Colonic mucosa (tissue), 4 donors: ENCODE results near the gene ANP32E. TPM values are rescaled to one million over a fixed set of nuclear protein-coding genes. Genes with fewer than 3 reads are reported as not detected.

Experiments
- DNase-seq: peaks from one replicate; pipeline ENCODE4 v3.0.0-alpha.2; 2020
- H3K27ac ChIP-seq: fragments of 200-600 bp; one replicate; pipeline ENCODE4 v1.8.0; 2021
- H3K27me3 ChIP-seq: fragments of 200-600 bp; one replicate; pipeline ENCODE4 v1.8.0; 2021
- H3K36me3 ChIP-seq: fragments of 200-600 bp; one replicate; pipeline ENCODE4 v1.8.0; 2021
- H3K4me1 ChIP-seq: fragments of 200-600 bp; one replicate; pipeline ENCODE4 v1.8.0; 2021; ENCODE audit warnings: mild to moderate bottlenecking
- H3K4me3 ChIP-seq: fragments of 200-600 bp; one replicate; pipeline ENCODE4 v1.8.0; 2021
- H3K9ac ChIP-seq, 2 donors: one replicate each; pipeline ENCODE4 v1.7.0; 2013; ENCODE audit warnings: control low read depth in 2 of 2, low read depth in 2 of 2, low read length in 2 of 2
- H3K9me3 ChIP-seq: fragments of 200-600 bp; one replicate; pipeline ENCODE4 v1.8.0; 2021
- intact Hi-C: fragments of 100-400 bp; cut with DNase I; formaldehyde crosslinking; loops from one replicate; pipeline ENCODE4 v1.14.1; 2022
- total RNA-seq, 2 donors: library from RNA; stranded (reverse); fragmentation: NEBNext Ultra II Directional in 1 of 2; extraction: Animal tissue kit (Norgen Biotek cat#: 25700) in 1 of 2; gene quantifications; one replicate each; pipeline ENCODE4 v1.2.1, GENCODE V29; 2021
- TF ChIP-seq, protein P1 (sequence below): fragments of 200-600 bp; IDR thresholded peaks from one replicate; pipeline ENCODE4 v1.8.0; 2022; ENCODE audit warnings: antibody characterized with exemption, mild to moderate bottlenecking
- donor health status: healthy.
- donor health status: DM: no; HTN: no; CAD: no.
- donor health status: DM: no; HTN: no; CAD: no.

Gene ANP32E
- total RNA-seq, 2 donors from 2014 or later, result 18.5 to 36.3 TPM

DNA sequence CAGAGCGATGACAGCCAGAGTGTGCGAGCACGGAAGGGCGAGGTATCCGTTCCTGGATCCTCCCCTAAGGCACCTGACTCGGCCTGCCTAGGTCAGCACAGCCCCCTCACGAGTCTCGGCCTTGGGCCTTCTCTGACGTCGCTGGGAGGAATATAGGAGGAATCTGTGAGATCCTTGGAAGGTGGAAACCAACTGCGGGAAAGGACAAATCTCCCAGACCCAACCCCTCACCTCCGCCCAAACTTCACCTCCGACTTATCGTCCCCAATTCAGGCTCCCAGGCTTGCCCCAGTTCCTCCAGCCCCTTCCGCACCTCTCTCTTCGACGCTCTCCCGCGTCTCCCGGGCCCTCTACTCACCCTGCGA is 32.4 kb upstream of the ANP32E start:
- Histone ChIP-seq H3K36me3 (peaks cover 9% of the 10 kb centered on the region), H3K4me1 (peaks cover 7% of the 10 kb centered on the region), H3K9ac (peak overlapping the region; percentile 94 to 96), H3K27me3 (no peaks in the 10 kb centered on the region), H3K9me3 (no peaks in the 10 kb centered on the region), H3K4me3 (peak overlapping the region; percentile 89), H3K27ac (peak overlapping the region; percentile 88)
- peak; percentile 54 for DNase-seq
- intact Hi-C loops, result no loop called here
- TF ChIP-seq, protein P1, sequence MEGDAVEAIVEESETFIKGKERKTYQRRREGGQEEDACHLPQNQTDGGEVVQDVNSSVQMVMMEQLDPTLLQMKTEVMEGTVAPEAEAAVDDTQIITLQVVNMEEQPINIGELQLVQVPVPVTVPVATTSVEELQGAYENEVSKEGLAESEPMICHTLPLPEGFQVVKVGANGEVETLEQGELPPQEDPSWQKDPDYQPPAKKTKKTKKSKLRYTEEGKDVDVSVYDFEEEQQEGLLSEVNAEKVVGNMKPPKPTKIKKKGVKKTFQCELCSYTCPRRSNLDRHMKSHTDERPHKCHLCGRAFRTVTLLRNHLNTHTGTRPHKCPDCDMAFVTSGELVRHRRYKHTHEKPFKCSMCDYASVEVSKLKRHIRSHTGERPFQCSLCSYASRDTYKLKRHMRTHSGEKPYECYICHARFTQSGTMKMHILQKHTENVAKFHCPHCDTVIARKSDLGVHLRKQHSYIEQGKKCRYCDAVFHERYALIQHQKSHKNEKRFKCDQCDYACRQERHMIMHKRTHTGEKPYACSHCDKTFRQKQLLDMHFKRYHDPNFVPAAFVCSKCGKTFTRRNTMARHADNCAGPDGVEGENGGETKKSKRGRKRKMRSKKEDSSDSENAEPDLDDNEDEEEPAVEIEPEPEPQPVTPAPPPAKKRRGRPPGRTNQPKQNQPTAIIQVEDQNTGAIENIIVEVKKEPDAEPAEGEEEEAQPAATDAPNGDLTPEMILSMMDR, result no peak

DNA sequence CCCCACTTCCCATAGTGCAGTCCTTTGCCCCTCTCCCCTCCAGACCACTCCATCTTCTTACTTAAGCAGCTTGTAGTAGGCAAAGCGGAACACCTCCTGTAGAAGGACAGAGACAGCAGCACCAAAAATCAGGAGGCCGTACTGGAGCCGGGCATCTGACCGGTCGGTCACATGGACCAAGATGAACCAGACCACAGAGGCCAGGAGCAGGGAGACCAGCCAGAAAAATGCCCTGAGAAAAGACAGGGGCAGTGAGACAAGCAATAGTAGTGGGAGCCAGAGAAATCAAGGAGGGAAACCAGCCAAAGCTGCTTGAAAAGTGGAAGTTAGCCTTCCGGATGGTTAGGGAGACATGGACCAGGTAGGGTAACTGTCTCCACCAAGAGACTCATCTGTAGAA is 32.0 kb upstream of the ANP32E start:
- Histone ChIP-seq H3K27ac (peak overlapping the region; percentile 88), H3K4me3 (peak overlapping the region; percentile 89), H3K9me3 (no peaks in the 10 kb centered on the region), H3K4me1 (peaks cover 7% of the 10 kb centered on the region), H3K9ac (peak overlapping the region; percentile 94 to 96), H3K36me3 (peaks cover 9% of the 10 kb centered on the region), H3K27me3 (no peaks in the 10 kb centered on the region)
- DNase-seq, result no peak
- intact Hi-C loops, result no loop called here
- TF ChIP-seq, protein P1, result no peak

DNA sequence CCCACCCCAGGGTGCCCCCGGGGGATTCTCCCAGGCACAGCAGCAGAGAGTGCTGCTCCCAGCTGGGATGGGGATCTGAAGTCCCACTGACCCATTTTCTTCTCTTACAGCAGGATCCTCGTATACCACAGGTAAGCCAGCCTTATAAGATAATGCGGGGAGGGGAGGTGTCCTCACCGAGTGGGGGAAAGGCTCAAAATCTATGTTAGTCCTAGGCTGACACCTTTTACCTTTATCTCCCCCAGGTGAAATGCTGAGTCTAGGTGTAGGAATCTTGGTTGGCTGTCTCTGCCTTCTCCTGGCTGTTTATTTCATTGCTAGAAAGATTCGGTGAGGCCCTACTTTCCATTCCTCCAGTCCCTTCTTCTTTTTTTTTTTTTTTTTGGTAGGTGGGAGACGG is 27.6 kb upstream of the ANP32E start:
- Histone ChIP-seq H3K36me3 (peaks cover 9% of the 10 kb centered on the region), H3K9ac (no peak overlapping the region), H3K27me3 (no peaks in the 10 kb centered on the region), H3K27ac (no peak overlapping the region), H3K4me1 (peaks cover 7% of the 10 kb centered on the region), H3K9me3 (no peaks in the 10 kb centered on the region), H3K4me3 (no peak overlapping the region)
- intact Hi-C loops, result no loop called here
- TF ChIP-seq, protein P1, result no peak
- DNase-seq, result no peak

- peak overlapping the region in 1 of 2 donors; percentile 30 for H3K9ac ChIP-seq
- peaks cover 6% of the 10 kb centered on the region for H3K4me1 ChIP-seq
- no peak overlapping the region for H3K4me3 ChIP-seq
- no peak for DNase-seq
- peaks cover under 1% of the 10 kb centered on the region for H3K27me3 ChIP-seq
- intact Hi-C loops, result no loop called here
- no peaks in the 10 kb centered on the region for H3K9me3 ChIP-seq
- TF ChIP-seq, protein P1, result no peak
- peaks cover 9% of the 10 kb centered on the region for H3K36me3 ChIP-seq
- no peak overlapping the region for H3K27ac ChIP-seq
Observed at GRCh38 chr1:150262388-150263320, 26.7 kb upstream of the ANP32E start.

- no peak overlapping the region for H3K27ac ChIP-seq
- H3K9ac ChIP-seq, result no peak overlapping the region
- TF ChIP-seq, protein P1, result no peak
- intact Hi-C loops, result no loop called here
- peaks cover 4% of the 10 kb centered on the region for H3K4me1 ChIP-seq
- H3K4me3 ChIP-seq, result no peak overlapping the region
- H3K36me3 ChIP-seq, result peaks cover 7% of the 10 kb centered on the region
- no peak for DNase-seq
- peaks cover 4% of the 10 kb centered on the region for H3K27me3 ChIP-seq
- H3K9me3 ChIP-seq, result no peaks in the 10 kb centered on the region
Observed at GRCh38 chr1:150261367-150261766, 25.5 kb upstream of the ANP32E start.
